ENCODE measurements around the gene CGB8. TPM values are rescaled to one million over a fixed set of nuclear protein-coding genes. Genes with fewer than 3 reads are reported as not detected.
A peak's percentile ranks its signal among the peaks of the same experiment; 100 is the strongest.

The CGB8 gene
- polyA plus RNA-seq, 2 of the 4 experiments (the other 2 are of a cell fraction), result 0.63 to 2.7 TPM

- ChIA-PET POLR2A (no interaction called here), CTCF (interaction anchor here (0.9 to 1.9 kb wide), 7 partner anchors 10 to 69 kb away, joined by 3 to 7 read pairs (median 3); partner anchors contain the start of gene CGB7)
- TF ChIP-seq RFX5 (IDR thresholded peaks at IDR 0.05) (no peak), JUN (IDR thresholded peaks at IDR 0.05) (no peak), NFE2L2 (conservative IDR thresholded peaks at IDR 0.05; ENCODE audit: low read length) (no peak), BHLHE40 (IDR thresholded peaks at IDR 0.05; ENCODE audit: low read depth, low read length) (no peak), TFCP2L1 (CRISPR knock-in tag; IDR thresholded peaks at IDR 0.05) (no peak), ZNF302 (CRISPR knock-in tag; IDR thresholded peaks at IDR 0.05) (no peak)
- TF ChIP-seq, protein P1, sequence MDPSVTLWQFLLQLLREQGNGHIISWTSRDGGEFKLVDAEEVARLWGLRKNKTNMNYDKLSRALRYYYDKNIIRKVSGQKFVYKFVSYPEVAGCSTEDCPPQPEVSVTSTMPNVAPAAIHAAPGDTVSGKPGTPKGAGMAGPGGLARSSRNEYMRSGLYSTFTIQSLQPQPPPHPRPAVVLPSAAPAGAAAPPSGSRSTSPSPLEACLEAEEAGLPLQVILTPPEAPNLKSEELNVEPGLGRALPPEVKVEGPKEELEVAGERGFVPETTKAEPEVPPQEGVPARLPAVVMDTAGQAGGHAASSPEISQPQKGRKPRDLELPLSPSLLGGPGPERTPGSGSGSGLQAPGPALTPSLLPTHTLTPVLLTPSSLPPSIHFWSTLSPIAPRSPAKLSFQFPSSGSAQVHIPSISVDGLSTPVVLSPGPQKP (IDR thresholded peaks at IDR 0.05; ENCODE audit: low read depth, low read length), result no peak
- no peak for ATAC-seq
- Histone ChIP-seq H3K4me2 (no peak overlapping the region), H3K4me1 (peaks cover 23% of the 10 kb centered on the region), H3K9me3 (no peaks in the 10 kb centered on the region), H3K27ac (no peak overlapping the region), H3K4me3 (no peak overlapping the region)
- no peak for DNase-seq (ENCODE audit: low read depth in 1 of 2, low spot score in 1 of 2)
- WGBS (ENCODE audit: missing lambda C conversion rate), result 66% methylated on average over 3 of the region's 3 CpGs
- FAIRE-seq, result no peak
Measured at GRCh38 chr19:49067554-49067953, 18.6 kb upstream of the CGB8 start.

GRCh38 chr19:49065905-49066512, 17.1 kb upstream of the CGB8 start:
- TF ChIP-seq KDM1A (IDR thresholded peaks at IDR 0.05; ENCODE audit: low read depth) (no peak), USF2 (IDR thresholded peaks at IDR 0.05) (no peak), ZFP36 (IDR thresholded peaks at IDR 0.05; ENCODE audit: borderline replicate concordance, partially characterized antibody) (no peak)
- ChIA-PET CTCF (interaction anchor here (0.6 to 2.3 kb wide), 10 partner anchors 8 to 348 kb away, joined by 3 to 11 read pairs (median 6); partner anchors contain the start of genes GYS1 and RUVBL2), POLR2A (interaction anchor here (1.1 to 1.3 kb wide), 2 partner anchors 10 to 194 kb away, joined by 3 to 4 read pairs; partner anchors contain the start of gene PPP1R15A)
- Histone ChIP-seq H3K4me1 (peaks cover 18% of the 10 kb centered on the region), H3K4me3 (no peak overlapping the region), H3K27ac (no peak overlapping the region), H3K9me3 (no peaks in the 10 kb centered on the region), H3K4me2 (no peak overlapping the region)
- no peak for DNase-seq (ENCODE audit: low read depth in 1 of 2, low spot score in 1 of 2)
- ATAC-seq, result peak; percentile 26 to 33; a peak in 5 of 6 replicates
- no peak for FAIRE-seq
- WGBS (ENCODE audit: missing lambda C conversion rate), result 69% methylated on average over 13 of the region's 13 CpGs

GRCh38 chr19:49064768-49065611, 16.1 kb upstream of the CGB8 start, which contains the start of gene NTF4:
TSS of gene NTF4 (minus strand) at chr19:49064818. CDS start at chr19:49061997, 2,821 bp downstream.
- WGBS (ENCODE audit: missing lambda C conversion rate), result 15% methylated on average over 38 of the region's 53 CpGs
- no peak for FAIRE-seq

More at GRCh38 chr19:49064768-49065611, 16.1 kb upstream of the CGB8 start, which contains the start of gene NTF4:
- H3K9me3 ChIP-seq, result no peaks in the 10 kb centered on the region
- TF ChIP-seq CTCF (IDR thresholded peaks at IDR 0.05) (peak; percentile 11; the same call in 2 of the 3 replicates), HEYL (CRISPR knock-in tag; IDR thresholded peaks at IDR 0.05) (no peak), CBX8 (IDR thresholded peaks at IDR 0.05) (no peak)
- H3K4me3 ChIP-seq, result peak within 1 kb of the TSS; percentile 45
- POLR2A ChIA-PET, result interaction anchor here (1.1 to 1.3 kb wide), 2 partner anchors 9 to 193 kb away, joined by 3 to 4 read pairs; partner anchors contain the start of gene PPP1R15A
- peaks cover 18% of the 10 kb centered on the region for H3K4me1 ChIP-seq
- ATAC-seq (peak; percentile 66 to 79), DNase-seq (ENCODE audit: low read depth in 1 of 2, low spot score in 1 of 2) (peak in 1 of 2 experiments; percentile 61)
- CTCF ChIA-PET, result interaction anchor here (0.7 to 2.3 kb wide), 10 partner anchors 9 to 90 kb away, joined by 3 to 11 read pairs (median 6); partner anchors contain the start of genes GYS1 and RUVBL2
- H3K4me2 ChIP-seq, result peak within 1 kb of the TSS; percentile 89
- H3K27ac ChIP-seq, result peak within 1 kb of the TSS; percentile 56 to 82

All from A549 (cell line).